Neural progenitor cell (in vitro differentiated cells): ENCODE results near the gene FLT4.

Source experiments
- EZH2 ChIP-seq: fragments of 200-600 bp; sonication (generic); IDR thresholded peaks from 2 replicates; pipeline ENCODE4 v1.6.1; 2017; ENCODE audit warnings: antibody characterized with exemption, mild to moderate bottlenecking, moderate library complexity
- EZH2phosphoT487 ChIP-seq: fragments of 200-600 bp; sonication (generic); IDR thresholded peaks from 2 replicates; pipeline ENCODE4 v1.6.1; 2017; ENCODE audit warnings: antibody characterized with exemption
- TF ChIP-seq, protein P1 (sequence below): fragments of 200-600 bp; sonication (generic); IDR thresholded peaks from 2 replicates; pipeline ENCODE4 v1.5.1; 2017; ENCODE audit warnings: antibody characterized with exemption, mild to moderate bottlenecking

DNA sequence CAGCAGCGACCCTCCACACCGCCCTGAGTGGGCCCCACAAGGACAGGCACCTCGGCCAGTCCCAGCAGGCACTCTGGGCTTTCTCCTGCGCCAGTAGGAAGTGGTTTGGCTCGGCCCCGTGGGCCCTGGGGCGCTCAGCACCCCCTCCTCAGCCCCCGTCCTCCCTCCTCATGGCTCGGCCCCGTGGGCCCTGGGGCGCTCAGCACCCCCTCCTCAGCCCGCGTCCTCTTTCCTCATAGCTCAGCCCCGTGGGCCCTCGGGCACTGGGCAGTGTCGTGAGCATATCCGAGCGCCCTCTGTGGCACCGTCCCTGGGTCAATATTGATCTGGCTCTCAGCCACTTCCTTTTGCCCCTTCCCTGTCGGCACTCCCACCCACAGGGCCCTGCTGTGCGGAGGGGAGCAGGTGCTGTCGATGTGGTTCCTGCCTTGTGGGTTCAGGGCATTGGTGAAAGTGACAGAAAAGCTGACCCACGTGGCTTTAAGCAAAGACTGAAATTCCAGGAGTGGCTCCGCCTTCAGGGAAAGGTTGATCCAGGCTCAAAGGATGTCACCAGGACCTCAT is 52.6 kb downstream of the FLT4 start:
- TF ChIP-seq, protein P1, sequence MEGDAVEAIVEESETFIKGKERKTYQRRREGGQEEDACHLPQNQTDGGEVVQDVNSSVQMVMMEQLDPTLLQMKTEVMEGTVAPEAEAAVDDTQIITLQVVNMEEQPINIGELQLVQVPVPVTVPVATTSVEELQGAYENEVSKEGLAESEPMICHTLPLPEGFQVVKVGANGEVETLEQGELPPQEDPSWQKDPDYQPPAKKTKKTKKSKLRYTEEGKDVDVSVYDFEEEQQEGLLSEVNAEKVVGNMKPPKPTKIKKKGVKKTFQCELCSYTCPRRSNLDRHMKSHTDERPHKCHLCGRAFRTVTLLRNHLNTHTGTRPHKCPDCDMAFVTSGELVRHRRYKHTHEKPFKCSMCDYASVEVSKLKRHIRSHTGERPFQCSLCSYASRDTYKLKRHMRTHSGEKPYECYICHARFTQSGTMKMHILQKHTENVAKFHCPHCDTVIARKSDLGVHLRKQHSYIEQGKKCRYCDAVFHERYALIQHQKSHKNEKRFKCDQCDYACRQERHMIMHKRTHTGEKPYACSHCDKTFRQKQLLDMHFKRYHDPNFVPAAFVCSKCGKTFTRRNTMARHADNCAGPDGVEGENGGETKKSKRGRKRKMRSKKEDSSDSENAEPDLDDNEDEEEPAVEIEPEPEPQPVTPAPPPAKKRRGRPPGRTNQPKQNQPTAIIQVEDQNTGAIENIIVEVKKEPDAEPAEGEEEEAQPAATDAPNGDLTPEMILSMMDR: no peak
- TF ChIP-seq EZH2phosphoT487 (no peak), EZH2 (no peak)
